Suprapubic skin (tissue), 3 donors: ENCODE data around the gene STK38L.

ENCODE experiments used
- CTCF ChIP-seq, 2 donors: fragments of 200-600 bp in 1 of 2; fragments of 450-650 bp in 1 of 2; sonication (generic) in 1 of 2; IDR thresholded peaks; one replicate each; pipeline ENCODE4 v1.5.1; 2016 to 2019; ENCODE audit warnings: antibody characterized with exemption in 2 of 2, mild to moderate bottlenecking in 1 of 2, moderate library complexity in 1 of 2
- EP300 ChIP-seq: sonication (generic); formaldehyde crosslinking; IDR thresholded peaks from one replicate; pipeline ENCODE4 v1.6.1; 2017; ENCODE audit warnings: antibody characterized with exemption

DNA sequence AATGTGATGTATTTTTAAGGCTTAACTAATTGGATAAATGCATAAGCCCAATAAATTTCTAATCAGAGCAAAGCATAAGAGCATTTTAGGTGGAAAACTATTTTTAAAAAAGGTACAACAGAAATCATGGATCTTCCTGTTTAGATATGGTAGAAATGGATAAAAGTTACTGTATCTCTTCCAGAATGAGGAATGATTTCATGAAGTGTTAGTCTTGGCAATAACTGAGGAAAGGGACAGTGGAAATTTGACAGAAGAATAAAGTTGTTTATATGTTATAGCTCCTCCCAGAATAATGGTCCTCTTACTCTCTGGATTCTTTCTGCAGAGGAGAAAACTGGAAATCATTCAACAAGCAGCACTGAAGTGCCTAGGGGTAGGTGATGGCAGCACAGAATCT lies 56.1 kb downstream of the STK38L start:
- TF ChIP-seq EP300, result no peak
- no peak for TF ChIP-seq CTCF (IDR thresholded peaks at IDR 0.05)
